GM12872 (cell line): ENCODE results near the gene LCNL1.

Experiments
- CTCF ChIP-seq: IDR thresholded peaks from 3 replicates; pipeline ENCODE4 v1.5.1; 2011; ENCODE audit warnings: low read depth, mild to moderate bottlenecking, low read length, moderate library complexity; ENCODE audit not compliant: insufficient read depth

The LCNL1 gene

GRCh38 chr9:136969774-136970173 lies 13.0 kb upstream of the LCNL1 start:
- TF ChIP-seq CTCF: no peak

DNA sequence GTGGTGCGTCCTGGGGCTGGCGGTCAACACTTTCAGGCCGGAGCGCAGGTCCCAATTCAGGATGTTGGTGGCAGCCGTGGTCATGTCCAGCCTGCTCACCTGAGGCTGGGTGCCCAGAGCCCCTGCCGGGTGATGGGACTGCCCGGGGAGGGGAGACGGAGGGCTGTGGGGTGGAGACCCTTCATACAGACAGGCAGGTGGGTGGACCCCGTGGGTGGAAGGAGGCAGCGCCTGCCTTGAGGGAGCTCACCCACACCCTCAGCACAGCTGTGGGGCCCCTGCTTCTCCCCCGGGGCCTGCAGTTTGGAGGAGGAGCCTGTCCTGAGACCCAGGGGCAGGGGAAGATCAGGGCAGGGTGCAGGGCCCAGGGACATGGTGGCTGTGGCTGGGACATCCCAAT lies 12.4 kb upstream of the LCNL1 start:
- no peak for TF ChIP-seq CTCF

- no peak for TF ChIP-seq CTCF
Measured at GRCh38 chr9:136971746-136972145, 11.0 kb upstream of the LCNL1 start.

GRCh38 chr9:136972335-136972734 lies 10.5 kb upstream of the LCNL1 start:
- no peak for TF ChIP-seq CTCF

DNA sequence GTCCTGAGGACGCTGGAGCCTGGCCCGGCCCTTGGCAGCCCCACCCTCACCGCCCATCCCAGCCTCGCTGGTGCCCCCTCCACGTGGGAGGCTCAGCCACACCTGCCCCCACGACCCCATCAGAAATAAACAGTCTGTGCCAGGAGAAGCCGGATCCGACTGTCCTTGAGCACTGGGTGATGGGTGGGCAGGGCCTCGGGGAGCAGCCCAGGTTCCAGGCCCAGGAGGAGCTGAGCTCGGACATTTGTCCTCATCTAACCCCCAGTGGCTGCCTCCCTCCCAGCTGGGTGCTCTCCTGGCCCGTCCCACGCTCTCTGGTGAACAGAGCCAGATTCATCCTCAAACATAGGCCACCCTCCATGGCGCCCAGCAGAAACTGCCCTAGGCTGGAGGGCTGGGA lies 10.1 kb upstream of the LCNL1 start:
- TF ChIP-seq CTCF: no peak

DNA sequence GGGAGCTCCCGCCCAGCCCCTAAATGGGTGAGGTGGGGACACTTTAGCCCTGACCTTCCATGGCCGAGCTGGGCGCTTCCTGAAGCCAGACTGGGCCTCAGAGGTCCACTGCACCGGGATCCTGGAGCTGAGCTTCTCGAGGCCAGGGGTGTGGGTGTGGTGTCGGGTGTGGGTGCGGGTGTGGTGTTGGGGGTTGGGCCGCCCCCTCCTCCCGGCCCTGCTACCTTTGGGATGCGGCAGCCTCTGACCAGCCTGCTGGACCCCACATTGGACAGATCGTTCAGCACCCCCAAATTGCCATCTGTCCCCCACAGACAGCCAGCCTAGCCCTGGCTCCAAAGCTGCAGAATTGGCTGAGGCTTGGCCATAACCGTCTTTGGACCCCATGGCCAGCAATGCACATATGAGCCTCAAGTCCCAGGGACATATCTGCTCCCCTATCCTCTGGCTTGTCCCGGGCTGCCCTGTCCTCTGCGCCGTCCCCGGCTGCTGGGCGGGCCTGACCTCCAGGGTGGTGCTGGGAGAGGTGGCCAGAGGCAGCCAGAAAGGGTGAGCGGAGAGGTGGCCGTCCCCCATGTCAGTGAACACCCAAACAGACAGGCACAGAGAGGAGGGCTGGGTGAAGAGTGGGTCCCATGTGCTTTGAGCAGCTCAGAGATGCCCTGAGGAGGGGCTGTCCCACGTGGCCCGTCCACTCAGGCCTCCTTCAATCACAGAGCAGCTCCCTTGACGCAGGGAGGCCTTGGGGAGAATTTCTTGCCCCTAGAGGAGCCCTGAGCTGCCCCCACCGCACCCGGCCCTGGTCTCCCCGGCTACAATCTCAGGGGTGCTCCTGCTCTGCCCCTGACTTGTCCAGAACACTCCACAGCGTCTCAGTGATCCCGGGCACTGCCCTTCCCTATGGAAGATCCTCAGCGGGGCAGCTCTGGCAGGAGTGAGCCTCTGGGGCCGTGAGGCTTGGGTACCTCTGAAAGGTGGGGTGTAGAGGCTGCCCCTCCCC lies 8.9 kb upstream of the LCNL1 start:
- no peak for TF ChIP-seq CTCF

DNA sequence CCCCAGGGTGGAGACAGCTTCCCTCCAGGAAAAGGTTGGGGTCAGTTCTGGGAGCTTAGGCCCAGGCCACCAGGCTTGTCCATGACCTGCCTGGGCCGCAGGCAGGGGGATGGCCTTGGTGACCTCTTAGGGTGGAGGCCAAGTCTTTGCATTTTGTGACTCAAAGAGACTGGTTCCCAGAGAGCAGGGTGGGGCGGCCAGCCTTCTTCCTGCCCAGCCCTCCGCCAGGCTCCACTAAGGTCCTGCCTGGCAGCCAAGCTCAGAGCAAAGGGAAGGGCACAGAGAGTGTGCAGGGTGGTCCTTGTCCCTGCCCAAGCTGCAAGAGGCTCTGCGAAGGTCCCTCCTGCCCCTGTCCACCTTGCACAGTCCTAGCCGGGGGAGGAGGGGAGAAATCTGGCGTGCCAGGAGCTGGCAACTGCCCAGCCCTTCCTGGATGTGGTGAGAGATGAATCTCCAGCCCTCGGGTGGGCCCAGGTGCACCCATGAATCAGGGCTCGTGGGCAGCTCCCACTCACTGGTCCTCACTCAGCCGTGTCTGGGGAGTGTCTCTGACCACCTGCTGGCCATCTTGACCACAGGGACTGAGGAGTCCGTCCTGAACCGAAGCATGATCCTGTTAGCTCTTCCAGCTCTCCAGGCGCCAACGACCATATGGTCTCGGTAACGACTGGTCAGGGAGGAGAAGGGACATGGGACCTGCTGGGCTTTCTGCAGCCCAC lies 7.8 kb upstream of the LCNL1 start:
- TF ChIP-seq CTCF: no peak
